Epithelial cell of proximal tubule (primary cell): ENCODE results near the gene LAIR1. TPM values are rescaled to one million over a fixed set of nuclear protein-coding genes. Genes with fewer than 3 reads are reported as not detected.
"Not testable (repeated sequence)": the region's sequence is repeated elsewhere in the genome, so short reads cannot be mapped to it uniquely, and the experiment has no call there.

Experiments
- DNase-seq: peaks from one replicate; pipeline ENCODE4 v3.0.0-alpha.2; 2011; ENCODE audit warnings: low read depth
- H3K4me3 ChIP-seq: 2 replicates; pipeline ENCODE4 v1.5.1; 2011; ENCODE audit warnings: low read depth, mild to moderate bottlenecking, low read length
- CTCF ChIP-seq: conservative IDR thresholded peaks from 2 replicates; pipeline ENCODE4 v1.5.1; 2012; ENCODE audit warnings: low read depth, mild to moderate bottlenecking, low read length
- total RNA-seq: library from RNA; depleted of rRNA; stranded (reverse); fragments of >200 nt; gene quantifications from 2 replicates; pipeline ENCODE4 v1.2.3, GENCODE V29; 2015

The LAIR1 gene
- total RNA-seq, 1 donor from 2014 or later = not detected

- H3K4me3 ChIP-seq = no peak overlapping the region
- DNase-seq = no peak
- peak; percentile 70 for TF ChIP-seq CTCF
Observed at GRCh38 chr19:54390942-54391577, 26.3 kb upstream of the LAIR1 start.

- TF ChIP-seq CTCF = no peak
- no peak for DNase-seq
- H3K4me3 ChIP-seq = no peak overlapping the region
Observed at GRCh38 chr19:54389553-54389952, 24.8 kb upstream of the LAIR1 start.

GRCh38 chr19:54388802-54389139 is 24.0 kb upstream of the LAIR1 start:
- TF ChIP-seq CTCF = no peak
- peak overlapping the region; percentile 29 for H3K4me3 ChIP-seq
- DNase-seq = no peak

GRCh38 chr19:54387991-54388801 is 23.5 kb upstream of the LAIR1 start:
- no peak for DNase-seq
- H3K4me3 ChIP-seq = peak overlapping the region; percentile 29
- TF ChIP-seq CTCF = no peak

- no peak for TF ChIP-seq CTCF
- no peak overlapping the region for H3K4me3 ChIP-seq
- no peak for DNase-seq
Observed at GRCh38 chr19:54383330-54383729, 18.6 kb upstream of the LAIR1 start.

GRCh38 chr19:54382041-54382440 is 17.3 kb upstream of the LAIR1 start:
- not testable (repeated sequence) for DNase-seq, H3K4me3 ChIP-seq

GRCh38 chr19:54380897-54381296 is 16.2 kb upstream of the LAIR1 start:
- no peak overlapping the region for H3K4me3 ChIP-seq
- DNase-seq = no peak
- no peak for TF ChIP-seq CTCF
